SK-N-SH treated with all-trans-retinoic acid at 6 μM for 48 hours (cell line): ENCODE data around the gene SCAMP1.

Source experiments
- CSDC2 ChIP-seq: fragments of 250-450 bp; sonication (Bioruptor Pico); IDR thresholded peaks from 2 replicates; pipeline ENCODE4 v1.5.0; 2020; ENCODE audit warnings: mild to moderate bottlenecking, moderate library complexity
- ESRRG ChIP-seq: fragments of 250-450 bp; sonication (Bioruptor Pico); IDR thresholded peaks from 2 replicates; pipeline ENCODE4 v1.6.1; 2021; ENCODE audit warnings: mild to moderate bottlenecking
- GLIS3 ChIP-seq: fragments of 250-450 bp; sonication (Bioruptor Pico); IDR thresholded peaks from 2 replicates; pipeline ENCODE4 v1.5.0; 2020; ENCODE audit warnings: mild to moderate bottlenecking, moderate library complexity
- ISL1 ChIP-seq: fragments of 250-450 bp; sonication (Bioruptor Pico); IDR thresholded peaks from 2 replicates; pipeline ENCODE4 v2.1.2; 2022; ENCODE audit warnings: mild to moderate bottlenecking, moderate library complexity
- OSR1 ChIP-seq: fragments of 250-450 bp; sonication (Bioruptor Pico); IDR thresholded peaks from 2 replicates; pipeline ENCODE4 v1.8.0; 2022; ENCODE audit warnings: moderate library complexity, mild to moderate bottlenecking, inconsistent platforms
- RARB ChIP-seq: fragments of 250-450 bp; sonication (Bioruptor Pico); IDR thresholded peaks from 2 replicates; pipeline ENCODE4 v1.8.0; 2021; ENCODE audit warnings: mild to moderate bottlenecking, moderate library complexity
- SNAI2 ChIP-seq: fragments of 250-450 bp; sonication (Bioruptor Pico); IDR thresholded peaks from 2 replicates; pipeline ENCODE4 v1.5.0; 2020; ENCODE audit warnings: mild to moderate bottlenecking, moderate library complexity
- TOX ChIP-seq: fragments of 250-450 bp; sonication (Bioruptor Pico); IDR thresholded peaks from 2 replicates; pipeline ENCODE4 v1.8.0; 2021; ENCODE audit warnings: mild to moderate bottlenecking, moderate library complexity, borderline replicate concordance
- ZFP3 ChIP-seq: fragments of 250-450 bp; sonication (Bioruptor Pico); IDR thresholded peaks from 2 replicates; pipeline ENCODE4 v1.5.0; 2020; ENCODE audit warnings: mild to moderate bottlenecking, moderate library complexity
- ZNF8 ChIP-seq: fragments of 450-650 bp; formaldehyde crosslinking; IDR thresholded peaks from 2 replicates; pipeline ENCODE4 v1.5.0; 2020; ENCODE audit warnings: mild to moderate bottlenecking, moderate library complexity
- TF ChIP-seq, protein P1 (sequence below): fragments of 250-450 bp; sonication (Bioruptor Pico); IDR thresholded peaks from 2 replicates; pipeline ENCODE4 v1.8.0; 2020; ENCODE audit warnings: mild to moderate bottlenecking, moderate library complexity, borderline replicate concordance
- TF ChIP-seq, protein P2 (sequence below): fragments of 250-450 bp; sonication (Bioruptor Pico); IDR thresholded peaks from 2 replicates; pipeline ENCODE4 v1.8.0; 2021; ENCODE audit warnings: low read depth, mild to moderate bottlenecking, moderate library complexity, borderline replicate concordance
- TF ChIP-seq, protein P3 (sequence below): fragments of 250-450 bp; sonication (Bioruptor Pico); IDR thresholded peaks from 2 replicates; pipeline ENCODE4 v1.5.1; 2020; ENCODE audit warnings: low read depth, mild to moderate bottlenecking, moderate library complexity

DNA sequence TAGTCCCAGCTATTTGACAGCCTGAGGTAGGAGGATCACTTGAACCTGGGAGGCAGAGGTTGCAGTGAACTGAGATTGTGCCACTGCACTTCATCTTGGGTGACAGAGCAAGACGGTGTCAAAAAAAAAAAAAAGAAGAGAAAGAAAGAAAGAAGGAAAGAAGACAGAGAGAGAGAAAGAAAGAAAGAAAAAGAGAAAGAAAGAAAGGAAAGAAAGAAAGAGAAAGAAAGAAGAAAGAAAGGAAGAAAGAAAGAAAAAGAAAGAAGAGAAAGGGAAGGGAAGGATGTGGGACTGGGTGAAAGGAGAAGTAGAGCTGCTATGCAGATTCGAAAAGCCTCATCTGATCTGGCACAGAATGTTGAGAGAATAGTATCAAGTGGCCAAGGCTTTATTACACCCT, 23.7 kb upstream of the SCAMP1 start:
- TF ChIP-seq CSDC2 (CRISPR knock-in tag) (no peak), GLIS3 (CRISPR knock-in tag) (no peak), SNAI2 (CRISPR knock-in tag) (no peak), ZNF8 (no peak), ESRRG (CRISPR knock-in tag) (no peak), ISL1 (CRISPR knock-in tag) (no peak), OSR1 (CRISPR knock-in tag) (no peak), ZFP3 (no peak), RARB (no peak), TOX (CRISPR knock-in tag) (no peak)
- TF ChIP-seq, protein P1, sequence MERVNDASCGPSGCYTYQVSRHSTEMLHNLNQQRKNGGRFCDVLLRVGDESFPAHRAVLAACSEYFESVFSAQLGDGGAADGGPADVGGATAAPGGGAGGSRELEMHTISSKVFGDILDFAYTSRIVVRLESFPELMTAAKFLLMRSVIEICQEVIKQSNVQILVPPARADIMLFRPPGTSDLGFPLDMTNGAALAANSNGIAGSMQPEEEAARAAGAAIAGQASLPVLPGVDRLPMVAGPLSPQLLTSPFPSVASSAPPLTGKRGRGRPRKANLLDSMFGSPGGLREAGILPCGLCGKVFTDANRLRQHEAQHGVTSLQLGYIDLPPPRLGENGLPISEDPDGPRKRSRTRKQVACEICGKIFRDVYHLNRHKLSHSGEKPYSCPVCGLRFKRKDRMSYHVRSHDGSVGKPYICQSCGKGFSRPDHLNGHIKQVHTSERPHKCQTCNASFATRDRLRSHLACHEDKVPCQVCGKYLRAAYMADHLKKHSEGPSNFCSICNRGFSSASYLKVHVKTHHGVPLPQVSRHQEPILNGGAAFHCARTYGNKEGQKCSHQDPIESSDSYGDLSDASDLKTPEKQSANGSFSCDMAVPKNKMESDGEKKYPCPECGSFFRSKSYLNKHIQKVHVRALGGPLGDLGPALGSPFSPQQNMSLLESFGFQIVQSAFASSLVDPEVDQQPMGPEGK (CRISPR knock-in tag) = no peak
- TF ChIP-seq, protein P2, sequence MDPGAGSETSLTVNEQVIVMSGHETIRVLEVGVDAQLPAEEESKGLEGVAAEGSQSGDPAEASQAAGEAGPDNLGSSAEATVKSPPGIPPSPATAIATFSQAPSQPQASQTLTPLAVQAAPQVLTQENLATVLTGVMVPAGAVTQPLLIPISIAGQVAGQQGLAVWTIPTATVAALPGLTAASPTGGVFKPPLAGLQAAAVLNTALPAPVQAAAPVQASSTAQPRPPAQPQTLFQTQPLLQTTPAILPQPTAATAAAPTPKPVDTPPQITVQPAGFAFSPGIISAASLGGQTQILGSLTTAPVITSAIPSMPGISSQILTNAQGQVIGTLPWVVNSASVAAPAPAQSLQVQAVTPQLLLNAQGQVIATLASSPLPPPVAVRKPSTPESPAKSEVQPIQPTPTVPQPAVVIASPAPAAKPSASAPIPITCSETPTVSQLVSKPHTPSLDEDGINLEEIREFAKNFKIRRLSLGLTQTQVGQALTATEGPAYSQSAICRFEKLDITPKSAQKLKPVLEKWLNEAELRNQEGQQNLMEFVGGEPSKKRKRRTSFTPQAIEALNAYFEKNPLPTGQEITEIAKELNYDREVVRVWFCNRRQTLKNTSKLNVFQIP (CRISPR knock-in tag) = no peak
- TF ChIP-seq, protein P3, sequence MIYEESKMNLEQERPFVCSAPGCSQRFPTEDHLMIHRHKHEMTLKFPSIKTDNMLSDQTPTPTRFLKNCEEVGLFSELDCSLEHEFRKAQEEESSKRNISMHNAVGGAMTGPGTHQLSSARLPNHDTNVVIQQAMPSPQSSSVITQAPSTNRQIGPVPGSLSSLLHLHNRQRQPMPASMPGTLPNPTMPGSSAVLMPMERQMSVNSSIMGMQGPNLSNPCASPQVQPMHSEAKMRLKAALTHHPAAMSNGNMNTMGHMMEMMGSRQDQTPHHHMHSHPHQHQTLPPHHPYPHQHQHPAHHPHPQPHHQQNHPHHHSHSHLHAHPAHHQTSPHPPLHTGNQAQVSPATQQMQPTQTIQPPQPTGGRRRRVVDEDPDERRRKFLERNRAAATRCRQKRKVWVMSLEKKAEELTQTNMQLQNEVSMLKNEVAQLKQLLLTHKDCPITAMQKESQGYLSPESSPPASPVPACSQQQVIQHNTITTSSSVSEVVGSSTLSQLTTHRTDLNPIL (CRISPR knock-in tag) = no peak
